Measurements from ENCODE around the gene ZNF467.
A peak's percentile ranks its signal among the peaks of the same experiment; 100 is the strongest.

The ZNF467 gene

GRCh38 chr7:149773446-149774236 lies at the start of gene ZNF467:
Gene ZNF467, minus strand, starts transcription at chr7:149773588. Its CDS starts 2,556 bp downstream, at chr7:149771032.
- DNase-seq, result no peak

- peak; percentile 11 for DNase-seq
Measured at GRCh38 chr7:149822353-149822943, 49.1 kb upstream of the ZNF467 start.

GRCh38 chr7:149821191-149822148 lies 48.1 kb upstream of the ZNF467 start:
- no peak for DNase-seq

- no peak for DNase-seq
Measured at GRCh38 chr7:149820622-149821190, 47.3 kb upstream of the ZNF467 start.

GRCh38 chr7:149819961-149820340 lies 46.6 kb upstream of the ZNF467 start:
- no peak for DNase-seq

- no peak for DNase-seq
Measured at GRCh38 chr7:149819141-149819960, 46.0 kb upstream of the ZNF467 start.

GRCh38 chr7:149818536-149818840 lies 45.1 kb upstream of the ZNF467 start:
- no peak for DNase-seq

GRCh38 chr7:149817836-149818535 lies 44.6 kb upstream of the ZNF467 start:
- no peak for DNase-seq

- no peak for DNase-seq
Measured at GRCh38 chr7:149817301-149817771, 43.9 kb upstream of the ZNF467 start.

GRCh38 chr7:149816794-149817193 lies 43.4 kb upstream of the ZNF467 start:
- no peak for DNase-seq

- no peak for DNase-seq
Measured at GRCh38 chr7:149816267-149816751, 42.9 kb upstream of the ZNF467 start.

GRCh38 chr7:149815661-149816266 lies 42.4 kb upstream of the ZNF467 start:
- DNase-seq, result no peak

GRCh38 chr7:149815121-149815520 lies 41.7 kb upstream of the ZNF467 start:
- DNase-seq, result no peak

GRCh38 chr7:149814494-149814893 lies 41.1 kb upstream of the ZNF467 start:
- no peak for DNase-seq

GRCh38 chr7:149813254-149814035 lies 40.1 kb upstream of the ZNF467 start:
- DNase-seq, result no peak

- DNase-seq, result no peak
Measured at GRCh38 chr7:149811831-149812490, 38.6 kb upstream of the ZNF467 start.

GRCh38 chr7:149811221-149811620 lies 37.8 kb upstream of the ZNF467 start:
- no peak for DNase-seq

- DNase-seq, result no peak
Measured at GRCh38 chr7:149809215-149809614, 35.8 kb upstream of the ZNF467 start.

GRCh38 chr7:149808311-149808710 lies 34.9 kb upstream of the ZNF467 start:
- no peak for DNase-seq

GRCh38 chr7:149806726-149807125 lies 33.3 kb upstream of the ZNF467 start:
- DNase-seq, result no peak

Measured in 8988T (cell line).